Right renal pelvis (tissue), 4 donors: ENCODE measurements around the gene AHCY. TPM values are rescaled to one million over a fixed set of nuclear protein-coding genes. Genes with fewer than 3 reads are reported as not detected.
A peak's percentile ranks its signal among the peaks of the same experiment; 100 is the strongest.
"Not testable (repeated sequence)": the region's sequence is repeated elsewhere in the genome, so short reads cannot be mapped to it uniquely, and the experiment has no call there.

Source experiments
- DNase-seq, 4 donors: peaks; one replicate each; pipeline ENCODE4 v3.0.0-alpha.2; 2013; ENCODE audit warnings: low read depth in 4 of 4, low spot score in 3 of 4, missing footprints in 1 of 4
- polyA plus RNA-seq, 4 donors: library from polyadenylated mRNA; unstranded; fragments of 120-200 nt; gene quantifications; one replicate each; pipeline ENCODE4 v1.2.1, GENCODE V29; 2013; ENCODE audit not compliant: insufficient read length in 4 of 4

AHCY gene
- polyA plus RNA-seq, 4 donors: 172 to 211 (median 186) TPM

- not testable (repeated sequence) for DNase-seq
Measured at GRCh38 chr20:34328207-34328606, 25.1 kb upstream of the AHCY start.

- no peak for DNase-seq
Measured at GRCh38 chr20:34324541-34324940, 21.4 kb upstream of the AHCY start.

DNA sequence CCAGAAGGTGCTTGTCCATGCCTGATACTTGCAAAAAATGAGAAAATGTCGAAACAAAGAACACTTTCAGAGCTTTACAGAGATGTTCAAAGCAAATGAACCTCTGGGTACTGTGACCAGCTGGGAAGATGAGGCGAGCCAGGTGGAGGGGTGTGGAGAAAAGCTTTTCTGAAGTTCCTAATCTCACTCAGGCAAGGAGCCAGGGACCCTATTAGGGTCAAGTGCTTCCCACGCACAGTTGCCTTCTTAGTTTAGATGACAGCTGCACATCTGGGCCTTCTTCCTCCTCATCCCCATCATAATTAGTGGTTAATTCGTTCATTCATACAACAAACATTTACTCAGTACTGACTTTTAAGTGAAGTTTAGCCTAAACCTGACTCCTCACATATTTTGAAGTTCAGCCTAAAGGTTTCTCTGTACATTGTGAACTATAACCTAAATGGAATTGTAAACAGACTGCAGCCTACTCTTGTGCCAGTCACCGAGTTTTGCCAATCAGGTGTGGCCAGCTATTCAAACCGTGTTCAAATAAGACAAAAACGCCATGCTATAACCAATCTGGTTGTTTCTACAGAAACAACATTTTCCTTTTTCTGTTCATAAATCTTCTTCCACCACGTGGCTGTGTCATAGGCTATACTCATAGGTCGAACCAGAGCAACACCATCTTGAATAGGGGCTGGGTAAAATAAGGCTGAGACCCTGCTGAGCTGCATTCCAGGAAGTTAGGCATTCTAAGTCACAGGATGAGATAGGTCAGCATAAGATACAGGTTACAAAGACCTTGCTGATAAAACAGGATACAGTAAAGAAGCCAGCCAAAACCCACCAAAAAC is 19.3 kb upstream of the AHCY start:
- no peak for DNase-seq

- DNase-seq: no peak
Measured at GRCh38 chr20:34320861-34321260, 17.7 kb upstream of the AHCY start.

DNA sequence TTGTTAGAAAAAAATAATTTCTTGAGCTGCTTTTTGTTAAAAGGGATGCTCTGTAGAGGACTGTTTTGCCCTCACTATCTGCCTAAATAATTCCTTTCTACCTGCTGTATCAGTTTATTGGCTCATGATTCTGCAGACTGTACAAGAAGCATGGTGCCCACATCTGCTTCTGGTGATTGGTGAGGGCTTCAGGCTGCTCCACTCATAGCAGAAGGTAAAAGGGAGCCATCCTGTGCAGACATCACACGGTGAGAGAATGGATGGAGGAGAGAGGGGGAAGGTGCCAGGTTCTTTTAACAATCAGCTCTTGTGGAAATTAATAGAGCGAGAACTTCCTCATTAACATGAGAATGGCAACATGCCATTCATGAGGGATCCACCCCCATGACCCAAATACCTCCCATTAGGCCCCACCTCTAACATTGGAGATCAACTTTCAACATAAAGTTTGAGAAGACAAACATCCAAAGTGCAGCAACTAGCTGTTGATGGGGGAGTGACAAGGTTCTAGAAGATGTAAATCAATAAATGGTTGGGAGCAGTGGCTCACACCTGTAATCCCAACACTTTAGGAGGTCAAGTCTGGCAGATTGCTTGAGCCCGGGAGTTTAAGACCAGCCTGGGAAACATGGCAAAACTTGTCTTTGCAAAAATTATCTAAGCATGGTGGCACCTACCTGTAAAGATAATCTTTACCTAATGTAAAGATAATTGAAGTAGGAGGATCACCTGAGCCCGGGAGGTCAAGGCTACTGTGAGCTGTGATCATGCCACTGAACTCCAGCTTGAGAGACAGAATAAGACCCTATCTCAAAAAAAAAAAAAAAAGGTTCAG is 15.7 kb upstream of the AHCY start:
- DNase-seq: no peak

DNA sequence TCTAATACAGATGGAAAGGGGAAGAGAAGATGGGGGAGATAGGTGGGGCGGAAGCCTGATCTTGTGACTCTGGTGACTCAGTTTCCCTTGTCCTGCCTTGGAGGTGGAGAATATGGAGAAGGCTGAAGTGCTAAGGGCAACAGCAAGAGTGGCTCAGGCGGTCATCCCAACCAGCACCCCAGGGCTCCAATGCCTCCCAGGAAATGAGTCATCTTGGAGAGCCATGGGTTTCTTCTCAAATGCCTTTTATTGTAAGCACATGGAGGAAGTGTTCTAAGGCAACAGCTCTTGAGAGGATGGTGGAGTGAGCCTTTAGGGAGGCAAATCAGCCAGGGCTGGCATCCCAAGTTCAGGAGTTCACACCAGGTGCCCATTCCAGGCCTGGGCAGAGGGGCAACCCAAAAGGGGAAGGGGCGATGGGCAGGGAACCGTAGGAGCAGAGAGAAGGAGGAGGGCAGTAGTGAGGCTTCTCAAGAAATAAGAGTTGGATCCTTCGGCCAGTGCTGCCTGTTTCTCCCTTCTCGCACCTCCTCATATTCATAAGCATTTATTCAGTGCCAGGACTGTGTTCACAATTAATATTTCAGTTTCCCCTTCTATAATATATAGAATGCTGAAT is 13.2 kb upstream of the AHCY start:
- DNase-seq: no peak

DNA sequence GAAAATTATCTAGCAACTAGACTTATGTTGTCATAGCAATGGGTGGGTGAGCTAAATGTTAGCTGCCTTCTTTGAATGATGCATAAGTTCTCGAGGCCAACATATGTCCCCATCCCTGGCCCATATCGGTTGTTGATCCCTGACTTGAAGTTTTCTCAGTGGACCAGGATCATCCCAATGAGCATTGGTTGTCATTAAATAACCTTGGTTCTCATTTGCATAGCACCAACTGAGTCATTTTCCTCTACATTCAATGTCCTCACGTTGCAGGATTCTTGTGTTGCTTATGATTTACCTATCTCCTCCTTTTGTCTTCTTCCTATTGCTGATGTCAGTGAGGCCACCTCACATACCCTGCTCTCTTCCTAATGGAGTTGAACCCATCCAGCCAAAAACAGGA is 12.1 kb upstream of the AHCY start:
- DNase-seq: no peak

DNA sequence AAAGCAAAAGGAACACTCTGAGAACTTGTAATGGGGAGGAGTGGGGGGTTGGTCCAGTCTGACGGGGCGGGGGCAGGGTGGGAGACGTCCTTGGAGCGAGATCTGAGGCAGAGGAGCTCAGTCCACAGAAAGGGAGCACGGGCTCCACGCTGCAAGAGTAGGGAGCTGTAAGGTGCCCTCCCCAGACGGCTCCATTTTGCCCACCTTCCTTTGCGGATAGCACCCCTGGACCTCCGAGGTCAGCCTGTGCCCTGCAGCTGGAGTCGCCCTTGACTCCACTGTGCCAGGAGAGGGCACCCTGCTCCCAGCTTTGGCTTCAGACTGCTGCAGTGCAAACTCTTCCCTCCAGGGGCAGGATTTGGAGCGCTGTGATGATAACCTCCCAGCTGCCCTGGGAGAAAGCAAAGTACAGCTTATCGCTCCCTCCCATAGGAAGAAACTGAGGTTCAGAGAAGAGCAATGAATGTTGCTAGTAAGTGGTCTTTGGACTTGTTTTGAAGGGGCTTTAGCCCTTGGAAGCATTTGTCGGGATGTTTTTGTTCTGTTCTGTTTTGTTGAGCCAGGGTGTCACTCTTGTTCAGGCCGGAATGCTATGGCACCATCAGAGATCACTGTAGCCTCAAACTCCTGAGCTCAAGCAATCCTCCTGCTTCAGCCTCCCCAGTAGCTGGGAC is 9.5 kb upstream of the AHCY start:
- peak; percentile 77 to 83 (median 80) for DNase-seq

DNA sequence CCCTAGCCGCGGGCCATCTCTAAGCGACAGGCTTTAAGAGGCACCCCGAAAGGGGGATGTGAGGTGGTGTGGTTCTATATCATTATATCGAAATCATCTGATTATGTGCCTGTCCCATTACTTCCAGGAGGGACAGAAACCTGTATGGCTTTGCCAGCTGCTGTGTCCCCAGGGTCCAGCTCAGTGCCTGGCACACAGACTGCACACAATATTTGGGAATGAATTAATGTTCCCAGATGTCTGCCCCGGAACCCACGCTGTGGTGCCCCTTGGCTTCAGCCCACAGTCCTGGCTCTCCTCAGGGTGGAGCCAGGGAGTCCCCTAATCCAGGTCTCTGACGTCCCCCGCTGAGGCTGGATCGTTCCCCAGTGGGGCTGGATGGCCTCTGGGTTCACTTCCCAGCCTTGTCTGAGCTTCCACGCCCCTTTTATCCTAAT is 8.9 kb upstream of the AHCY start:
- no peak for DNase-seq

DNA sequence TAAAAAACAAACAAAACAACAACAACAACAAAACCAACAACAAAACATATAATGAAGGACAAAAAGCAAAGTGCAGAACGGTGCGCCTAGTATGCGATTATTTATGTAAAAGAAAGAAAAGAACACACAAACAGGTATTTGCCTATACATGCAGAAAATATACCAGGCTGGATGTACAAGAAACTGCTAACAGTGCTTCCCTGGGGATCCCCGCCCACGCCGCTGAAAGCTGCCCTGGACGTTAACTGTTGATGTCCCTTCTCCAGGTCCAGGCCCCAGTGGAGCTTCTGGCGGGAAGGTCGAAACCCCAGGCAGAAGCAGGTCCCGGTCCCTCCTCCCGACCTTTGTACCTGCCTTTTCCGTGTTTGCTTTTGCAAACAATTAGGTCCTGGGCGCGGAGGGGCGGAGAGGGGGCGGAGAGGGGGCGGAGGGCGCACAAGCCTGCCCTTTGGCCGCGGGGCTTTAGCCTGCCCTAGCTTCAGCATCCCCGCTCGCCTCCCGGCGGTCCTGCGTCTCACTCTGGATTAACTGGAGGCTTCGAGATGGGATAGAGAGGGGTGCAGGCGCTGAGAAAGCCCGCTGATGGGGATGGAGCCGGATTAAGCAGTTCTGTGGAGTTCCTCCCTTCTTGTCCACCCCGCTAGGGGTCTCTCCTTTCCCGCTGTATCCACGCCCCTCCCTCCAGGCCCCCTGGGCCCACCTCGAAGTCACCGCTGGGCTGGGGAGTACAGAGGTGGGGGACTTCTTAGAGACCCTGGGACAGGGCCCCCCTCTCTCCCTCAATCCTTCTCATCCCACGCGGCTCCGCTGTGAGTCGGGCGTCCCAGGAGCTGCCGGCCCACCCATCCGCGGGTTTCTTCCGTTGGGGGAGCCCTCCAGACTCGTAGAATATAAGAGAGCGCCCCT is 8.2 kb upstream of the AHCY start:
- no peak for DNase-seq

- DNase-seq: no peak
Measured at GRCh38 chr20:34310481-34311117, 7.4 kb upstream of the AHCY start.

DNA sequence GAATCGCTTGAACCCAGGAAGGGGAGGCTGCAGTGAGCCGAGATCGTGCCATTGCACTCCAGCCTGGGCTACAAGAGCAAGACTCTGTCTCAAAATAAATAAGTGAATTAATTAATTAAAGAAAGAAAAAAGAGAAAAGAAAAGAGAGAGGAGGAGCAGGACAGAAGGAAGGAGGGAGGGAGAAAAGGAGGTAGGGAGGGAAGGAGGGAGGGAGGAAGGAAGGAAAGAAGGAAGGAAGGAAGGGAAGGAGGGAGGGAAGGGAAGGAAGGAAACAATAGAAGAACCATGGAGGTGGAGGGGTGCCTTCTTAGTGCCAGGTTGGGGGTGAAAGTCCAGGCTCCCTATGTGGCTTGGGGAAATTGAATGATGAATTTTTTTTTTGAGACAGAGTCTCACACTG is 6.5 kb upstream of the AHCY start:
- no peak for DNase-seq

- no peak for DNase-seq
Measured at GRCh38 chr20:34305333-34306230, 2.4 kb upstream of the AHCY start.

DNA sequence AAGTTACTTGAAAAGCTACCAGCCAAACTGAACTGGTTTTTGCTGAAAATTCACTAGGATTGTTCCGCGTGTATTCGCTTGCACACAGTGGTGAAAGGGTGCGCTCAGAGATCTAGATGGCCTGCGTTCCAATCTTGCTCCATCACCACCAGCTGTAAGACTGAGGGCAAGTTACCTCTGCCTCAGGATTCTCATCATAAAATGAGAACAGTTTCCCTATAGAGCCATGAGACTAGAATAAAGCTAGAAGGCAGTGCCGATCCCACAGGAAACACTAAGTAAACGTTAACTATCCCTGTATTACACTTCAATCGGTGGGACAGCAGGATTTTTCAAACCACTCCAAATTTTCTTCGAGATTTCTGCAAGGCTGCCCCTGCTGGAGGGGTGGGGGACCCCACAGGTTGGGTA is 838 bp downstream of the AHCY start:
- no peak for DNase-seq

GRCh38 chr20:34301587-34302311 is 1.4 kb downstream of the AHCY start:
- no peak for DNase-seq

- DNase-seq: no peak
Measured at GRCh38 chr20:34300809-34301586, 2.2 kb downstream of the AHCY start.
